Measurements from ENCODE around the gene P4HTM.

The P4HTM gene

GRCh38 chr3:49007068-49007770, 17.2 kb downstream of the P4HTM start, which contains the start of gene WDR6 (continued):
- TF ChIP-seq ZNF518A (tag by site-specific recombination; conservative IDR thresholded peaks at IDR 0.05; ENCODE audit: low read depth) = 0 out of 2 replicates have a peak, but pooled peaks have one; percentile 16
- TF ChIP-seq YY2 (tag by site-specific recombination; IDR thresholded peaks at IDR 0.05) = peak; percentile 73; the same call in 1 of the 2 replicates
- TF ChIP-seq ZBTB1 (tag by site-specific recombination; IDR thresholded peaks at IDR 0.05) = no peak
- no peak for TF ChIP-seq ZFP41 (tag by site-specific recombination; IDR thresholded peaks at IDR 0.05; ENCODE audit: borderline replicate concordance)
- TF ChIP-seq ZNF571 (tag by site-specific recombination; IDR thresholded peaks at IDR 0.05) = no peak
- TF ChIP-seq ZNF2 (tag by site-specific recombination; IDR thresholded peaks at IDR 0.05) = peak; percentile 78
- TF ChIP-seq WT1 (tag by site-specific recombination; IDR thresholded peaks at IDR 0.05) = peak; percentile 37; the same call in 1 of the 2 replicates
- no peak for TF ChIP-seq ZNF292 (tag by site-specific recombination; IDR thresholded peaks at IDR 0.05; ENCODE audit: borderline replicate concordance, low read depth)
- no peak for TF ChIP-seq ZNF48 (tag by site-specific recombination; IDR thresholded peaks at IDR 0.05)
- TF ChIP-seq ZNF423 (tag by site-specific recombination; IDR thresholded peaks at IDR 0.05) = peak; percentile 27; the same call in 1 of the 2 replicates
- TF ChIP-seq ZNF169 (tag by site-specific recombination; IDR thresholded peaks at IDR 0.05) = no peak
- no peak for TF ChIP-seq ZNF548 (tag by site-specific recombination; IDR thresholded peaks at IDR 0.05)
- TF ChIP-seq ZNF398 (tag by site-specific recombination; IDR thresholded peaks at IDR 0.05) = no peak
- no peak; the same call in 1 of the 2 replicates for TF ChIP-seq ZNF768 (tag by site-specific recombination; IDR thresholded peaks at IDR 0.05)
- TF ChIP-seq PRDM6 (tag by site-specific recombination; IDR thresholded peaks at IDR 0.05) = no peak
- TF ChIP-seq ZNF560 (tag by site-specific recombination; IDR thresholded peaks at IDR 0.05; ENCODE audit: borderline replicate concordance) = no peak
- TF ChIP-seq ZNF514 (tag by site-specific recombination; IDR thresholded peaks at IDR 0.05) = no peak
- no peak for TF ChIP-seq ZNF747 (tag by site-specific recombination; IDR thresholded peaks at IDR 0.05)
- TF ChIP-seq HOXA7 (CRISPR knock-in tag; IDR thresholded peaks at IDR 0.05; ENCODE audit: borderline replicate concordance) = no peak
- TF ChIP-seq ZNF362 (tag by site-specific recombination; IDR thresholded peaks at IDR 0.05) = no peak
- TF ChIP-seq, protein P1, sequence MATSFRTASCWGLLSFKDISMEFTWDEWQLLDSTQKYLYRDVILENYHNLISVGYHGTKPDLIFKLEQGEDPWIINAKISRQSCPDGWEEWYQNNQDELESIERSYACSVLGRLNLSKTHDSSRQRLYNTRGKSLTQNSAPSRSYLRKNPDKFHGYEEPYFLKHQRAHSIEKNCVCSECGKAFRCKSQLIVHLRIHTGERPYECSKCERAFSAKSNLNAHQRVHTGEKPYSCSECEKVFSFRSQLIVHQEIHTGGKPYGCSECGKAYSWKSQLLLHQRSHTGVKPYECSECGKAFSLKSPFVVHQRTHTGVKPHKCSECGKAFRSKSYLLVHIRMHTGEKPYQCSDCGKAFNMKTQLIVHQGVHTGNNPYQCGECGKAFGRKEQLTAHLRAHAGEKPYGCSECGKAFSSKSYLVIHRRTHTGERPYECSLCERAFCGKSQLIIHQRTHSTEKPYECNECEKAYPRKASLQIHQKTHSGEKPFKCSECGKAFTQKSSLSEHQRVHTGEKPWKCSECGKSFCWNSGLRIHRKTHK (tag by site-specific recombination; IDR thresholded peaks at IDR 0.05) = no peak
- no peak for TF ChIP-seq ZNF416 (tag by site-specific recombination; IDR thresholded peaks at IDR 0.05)
- peak; percentile 7; the same call in 1 of the 2 replicates for TF ChIP-seq ZNF184 (tag by site-specific recombination; IDR thresholded peaks at IDR 0.05)
- TF ChIP-seq ZSCAN18 (tag by site-specific recombination; IDR thresholded peaks at IDR 0.05) = no peak
- 0 out of 2 replicates have a peak, but pooled peaks have one; percentile 29 for TF ChIP-seq ZSCAN16 (tag by site-specific recombination; IDR thresholded peaks at IDR 0.05)
- TF ChIP-seq ZNF626 (tag by site-specific recombination; IDR thresholded peaks at IDR 0.05) = no peak

Measured in HEK293 (cell line).